Activated naive CD8-positive, alpha-beta T cell (primary cell): ENCODE data around the gene BCL7C.
"Not testable (repeated sequence)": the region's sequence is repeated elsewhere in the genome, so short reads cannot be mapped to it uniquely, and the experiment has no call there.

ENCODE experiments used
- H3K27ac Mint-ChIP-seq: one replicate; pipeline ENCODE4 v1.8.0; 2021; ENCODE audit warnings: mixed read lengths
- H3K27me3 Mint-ChIP-seq: one replicate; pipeline ENCODE4 v1.8.0; 2021; ENCODE audit warnings: mixed read lengths
- H3K36me3 Mint-ChIP-seq: one replicate; pipeline ENCODE4 v1.8.0; 2021; ENCODE audit warnings: mixed read lengths
- H3K4me1 Mint-ChIP-seq: one replicate; pipeline ENCODE4 v1.8.0; 2021; ENCODE audit warnings: low read depth, mixed read lengths
- H3K4me3 Mint-ChIP-seq: one replicate; pipeline ENCODE4 v1.8.0; 2021; ENCODE audit warnings: mild to moderate bottlenecking, mixed read lengths
- H3K9me3 Mint-ChIP-seq: one replicate; pipeline ENCODE4 v1.8.0; 2021; ENCODE audit warnings: low read depth, mixed read lengths

The BCL7C gene

GRCh38 chr16:30874244-30874820, 19.5 kb downstream of the BCL7C start:
- Mint-ChIP-seq H3K27ac (peak overlapping the region; percentile 98), H3K4me3 (peak overlapping the region; percentile 98), H3K27me3 (no peaks in the 10 kb centered on the region), H3K36me3 (peaks cover 3% of the 10 kb centered on the region), H3K4me1 (peaks cover 36% of the 10 kb centered on the region), H3K9me3 (no peaks in the 10 kb centered on the region)

- Mint-ChIP-seq H3K36me3 (peaks cover 3% of the 10 kb centered on the region), H3K27ac (no peak overlapping the region)
These were observed 23.0 kb downstream of the BCL7C start for GRCh38 chr16:30870904-30871303.

GRCh38 chr16:30867747-30868146, 26.1 kb downstream of the BCL7C start:
- H3K4me3 Mint-ChIP-seq: no peak overlapping the region
- H3K9me3 Mint-ChIP-seq: no peaks in the 10 kb centered on the region
- peaks cover 4% of the 10 kb centered on the region for H3K4me1 Mint-ChIP-seq
- no peaks in the 10 kb centered on the region for H3K27me3 Mint-ChIP-seq
- H3K27ac Mint-ChIP-seq: no peak overlapping the region
- H3K36me3 Mint-ChIP-seq: no peaks in the 10 kb centered on the region

More at GRCh38 chr16:30870904-30871303, 23.0 kb downstream of the BCL7C start:
- Mint-ChIP-seq H3K27me3 (no peaks in the 10 kb centered on the region), H3K9me3 (no peaks in the 10 kb centered on the region), H3K4me1 (peaks cover 18% of the 10 kb centered on the region), H3K4me3 (no peak overlapping the region)

GRCh38 chr16:30866031-30866430, 27.8 kb downstream of the BCL7C start:
- Mint-ChIP-seq H3K27ac (no peak overlapping the region), H3K27me3 (no peaks in the 10 kb centered on the region), H3K4me3 (no peak overlapping the region), H3K4me1 (no peaks in the 10 kb centered on the region), H3K36me3 (no peaks in the 10 kb centered on the region), H3K9me3 (no peaks in the 10 kb centered on the region)

GRCh38 chr16:30863178-30863577, 30.7 kb downstream of the BCL7C start:
- H3K27me3 Mint-ChIP-seq: not testable (repeated sequence)

GRCh38 chr16:30860729-30861128, 33.1 kb downstream of the BCL7C start:
- H3K27ac Mint-ChIP-seq, H3K4me3 Mint-ChIP-seq, H3K36me3 Mint-ChIP-seq, H3K9me3 Mint-ChIP-seq, H3K4me1 Mint-ChIP-seq, H3K27me3 Mint-ChIP-seq: not testable (repeated sequence)

More at GRCh38 chr16:30863178-30863577, 30.7 kb downstream of the BCL7C start:
- not testable (repeated sequence) for H3K36me3 Mint-ChIP-seq, H3K9me3 Mint-ChIP-seq, H3K4me3 Mint-ChIP-seq, H3K4me1 Mint-ChIP-seq, H3K27ac Mint-ChIP-seq

- no peaks in the 10 kb centered on the region for H3K4me1 Mint-ChIP-seq
- H3K4me3 Mint-ChIP-seq: no peak overlapping the region
- H3K36me3 Mint-ChIP-seq: no peaks in the 10 kb centered on the region
- no peaks in the 10 kb centered on the region for H3K9me3 Mint-ChIP-seq
- no peak overlapping the region for H3K27ac Mint-ChIP-seq
- H3K27me3 Mint-ChIP-seq: no peaks in the 10 kb centered on the region
These were observed 35.0 kb downstream of the BCL7C start for GRCh38 chr16:30858829-30859423.

- H3K27me3 Mint-ChIP-seq: no peaks in the 10 kb centered on the region
These were observed 35.8 kb downstream of the BCL7C start for GRCh38 chr16:30858111-30858495.

GRCh38 chr16:30853758-30854157, 40.1 kb downstream of the BCL7C start:
- Mint-ChIP-seq H3K9me3 (no peaks in the 10 kb centered on the region), H3K4me1 (no peaks in the 10 kb centered on the region), H3K4me3 (no peak overlapping the region), H3K27ac (no peak overlapping the region), H3K36me3 (peaks cover 3% of the 10 kb centered on the region), H3K27me3 (no peaks in the 10 kb centered on the region)

More at GRCh38 chr16:30858111-30858495, 35.8 kb downstream of the BCL7C start:
- no peaks in the 10 kb centered on the region for H3K9me3 Mint-ChIP-seq
- H3K36me3 Mint-ChIP-seq: peaks cover 3% of the 10 kb centered on the region
- H3K27ac Mint-ChIP-seq: no peak overlapping the region
- no peak overlapping the region for H3K4me3 Mint-ChIP-seq
- H3K4me1 Mint-ChIP-seq: no peaks in the 10 kb centered on the region

- H3K27ac Mint-ChIP-seq: no peak overlapping the region
- peaks cover 2% of the 10 kb centered on the region for H3K4me1 Mint-ChIP-seq
- H3K36me3 Mint-ChIP-seq: peaks cover 3% of the 10 kb centered on the region
- H3K9me3 Mint-ChIP-seq: no peaks in the 10 kb centered on the region
- H3K4me3 Mint-ChIP-seq: no peak overlapping the region
- H3K27me3 Mint-ChIP-seq: no peaks in the 10 kb centered on the region
These were observed 43.6 kb downstream of the BCL7C start for GRCh38 chr16:30850246-30850645.

- Mint-ChIP-seq H3K36me3 (no peaks in the 10 kb centered on the region), H3K27ac (no peak overlapping the region), H3K4me1 (peaks cover 10% of the 10 kb centered on the region), H3K27me3 (no peaks in the 10 kb centered on the region), H3K9me3 (no peaks in the 10 kb centered on the region), H3K4me3 (no peak overlapping the region)
These were observed 47.1 kb downstream of the BCL7C start for GRCh38 chr16:30846649-30847402.

GRCh38 chr16:30844671-30845449, 49.0 kb downstream of the BCL7C start:
- no peaks in the 10 kb centered on the region for H3K36me3 Mint-ChIP-seq
- no peaks in the 10 kb centered on the region for H3K27me3 Mint-ChIP-seq
- H3K4me3 Mint-ChIP-seq: peak overlapping the region; percentile 20
- H3K27ac Mint-ChIP-seq: no peak overlapping the region
- peaks cover 10% of the 10 kb centered on the region for H3K4me1 Mint-ChIP-seq
- H3K9me3 Mint-ChIP-seq: no peaks in the 10 kb centered on the region

- peaks cover 10% of the 10 kb centered on the region for H3K4me1 Mint-ChIP-seq
- no peaks in the 10 kb centered on the region for H3K36me3 Mint-ChIP-seq
- H3K27me3 Mint-ChIP-seq: no peaks in the 10 kb centered on the region
- H3K27ac Mint-ChIP-seq: no peak overlapping the region
- H3K4me3 Mint-ChIP-seq: no peak overlapping the region
- H3K9me3 Mint-ChIP-seq: no peaks in the 10 kb centered on the region
These were observed 49.6 kb downstream of the BCL7C start for GRCh38 chr16:30844346-30844670.

- no peak overlapping the region for H3K4me3 Mint-ChIP-seq
- no peak overlapping the region for H3K27ac Mint-ChIP-seq
- H3K4me1 Mint-ChIP-seq: peaks cover 10% of the 10 kb centered on the region
- H3K9me3 Mint-ChIP-seq: no peaks in the 10 kb centered on the region
- no peaks in the 10 kb centered on the region for H3K27me3 Mint-ChIP-seq
- H3K36me3 Mint-ChIP-seq: no peaks in the 10 kb centered on the region
These were observed 50.4 kb downstream of the BCL7C start for GRCh38 chr16:30843501-30843900.

- Mint-ChIP-seq H3K9me3 (no peaks in the 10 kb centered on the region), H3K27ac (no peak overlapping the region), H3K27me3 (no peaks in the 10 kb centered on the region)
These were observed 50.9 kb downstream of the BCL7C start for GRCh38 chr16:30842971-30843370.

More at GRCh38 chr16:30842971-30843370, 50.9 kb downstream of the BCL7C start:
- Mint-ChIP-seq H3K36me3 (no peaks in the 10 kb centered on the region), H3K4me1 (peaks cover 10% of the 10 kb centered on the region), H3K4me3 (no peak overlapping the region)
